ENCODE data around the gene TAS1R2. TPM values are rescaled to one million over a fixed set of nuclear protein-coding genes. Genes with fewer than 3 reads are reported as not detected.

TAS1R2 gene
- total RNA-seq, 3 donors from 2014 or later (not counting 1 experiment from before 2014, with no cell fraction given): not detected

DNA sequence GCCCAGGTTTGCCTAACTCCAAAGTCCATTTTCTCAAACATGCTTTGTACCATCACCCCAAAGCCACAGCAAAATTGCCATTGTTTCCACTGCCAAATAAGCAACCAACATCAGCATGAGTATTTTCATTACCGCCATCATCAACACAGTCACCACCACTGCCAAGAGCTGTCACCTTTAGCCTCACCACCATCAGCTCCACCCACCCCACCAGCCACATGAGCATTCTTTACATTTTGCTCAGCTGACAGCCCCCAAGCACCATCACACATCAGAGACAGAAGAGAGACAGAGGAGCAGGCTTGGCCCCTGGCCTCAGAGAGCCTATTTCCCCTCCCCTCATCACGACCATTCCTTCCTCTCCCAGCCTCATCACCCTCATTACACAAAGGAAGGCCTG is 42.7 kb downstream of the TAS1R2 start:
- peak overlapping the region; percentile 53 to 77 for H3K27ac Mint-ChIP-seq
- DNase-seq (peak; percentile 17 to 59), ATAC-seq (peak; percentile 79 to 96 (median 89))
- H3K9me3 Mint-ChIP-seq: no peaks in the 10 kb centered on the region
- Histone ChIP-seq H3K27me3 (ENCODE audit: control insufficient read depth, insufficient read depth, low read length) (peaks cover 7% of the 10 kb centered on the region), H3K4me3 (ENCODE audit: low read length) (no peak overlapping the region), H3K9me3 (ENCODE audit: control insufficient read depth, insufficient read depth, low read length) (no peaks in the 10 kb centered on the region), H3K36me3 (ENCODE audit: control insufficient read depth, insufficient read depth, low read length) (no peaks in the 10 kb centered on the region), H3K4me1 (ENCODE audit: control insufficient read depth, insufficient read depth, low read length) (peaks cover 17% of the 10 kb centered on the region), H3K27ac (ENCODE audit: low read length) (no peak overlapping the region)
- H3K27me3 Mint-ChIP-seq (ENCODE audit: low read depth in 2 of 2): peaks cover 38 to 43% of the 10 kb centered on the region in 2 donors
- H3K4me1 Mint-ChIP-seq: peaks cover 30 to 37% of the 10 kb centered on the region in 2 donors
- intact Hi-C loops (cut with micrococcal nuclease): loop anchor here (1.0 kb wide), 1 partner anchor 11 kb away; no protein-coding TSS in a partner anchor
- H3K4me3 Mint-ChIP-seq: no peak overlapping the region
- TF ChIP-seq, protein P1, sequence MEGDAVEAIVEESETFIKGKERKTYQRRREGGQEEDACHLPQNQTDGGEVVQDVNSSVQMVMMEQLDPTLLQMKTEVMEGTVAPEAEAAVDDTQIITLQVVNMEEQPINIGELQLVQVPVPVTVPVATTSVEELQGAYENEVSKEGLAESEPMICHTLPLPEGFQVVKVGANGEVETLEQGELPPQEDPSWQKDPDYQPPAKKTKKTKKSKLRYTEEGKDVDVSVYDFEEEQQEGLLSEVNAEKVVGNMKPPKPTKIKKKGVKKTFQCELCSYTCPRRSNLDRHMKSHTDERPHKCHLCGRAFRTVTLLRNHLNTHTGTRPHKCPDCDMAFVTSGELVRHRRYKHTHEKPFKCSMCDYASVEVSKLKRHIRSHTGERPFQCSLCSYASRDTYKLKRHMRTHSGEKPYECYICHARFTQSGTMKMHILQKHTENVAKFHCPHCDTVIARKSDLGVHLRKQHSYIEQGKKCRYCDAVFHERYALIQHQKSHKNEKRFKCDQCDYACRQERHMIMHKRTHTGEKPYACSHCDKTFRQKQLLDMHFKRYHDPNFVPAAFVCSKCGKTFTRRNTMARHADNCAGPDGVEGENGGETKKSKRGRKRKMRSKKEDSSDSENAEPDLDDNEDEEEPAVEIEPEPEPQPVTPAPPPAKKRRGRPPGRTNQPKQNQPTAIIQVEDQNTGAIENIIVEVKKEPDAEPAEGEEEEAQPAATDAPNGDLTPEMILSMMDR (IDR thresholded peaks at IDR 0.05): no peak
- H3K36me3 Mint-ChIP-seq: no peaks in the 10 kb centered on the region
- 36% methylated on average over 2 of the region's 2 CpGs for WGBS (ENCODE audit: insufficient coverage)

DNA sequence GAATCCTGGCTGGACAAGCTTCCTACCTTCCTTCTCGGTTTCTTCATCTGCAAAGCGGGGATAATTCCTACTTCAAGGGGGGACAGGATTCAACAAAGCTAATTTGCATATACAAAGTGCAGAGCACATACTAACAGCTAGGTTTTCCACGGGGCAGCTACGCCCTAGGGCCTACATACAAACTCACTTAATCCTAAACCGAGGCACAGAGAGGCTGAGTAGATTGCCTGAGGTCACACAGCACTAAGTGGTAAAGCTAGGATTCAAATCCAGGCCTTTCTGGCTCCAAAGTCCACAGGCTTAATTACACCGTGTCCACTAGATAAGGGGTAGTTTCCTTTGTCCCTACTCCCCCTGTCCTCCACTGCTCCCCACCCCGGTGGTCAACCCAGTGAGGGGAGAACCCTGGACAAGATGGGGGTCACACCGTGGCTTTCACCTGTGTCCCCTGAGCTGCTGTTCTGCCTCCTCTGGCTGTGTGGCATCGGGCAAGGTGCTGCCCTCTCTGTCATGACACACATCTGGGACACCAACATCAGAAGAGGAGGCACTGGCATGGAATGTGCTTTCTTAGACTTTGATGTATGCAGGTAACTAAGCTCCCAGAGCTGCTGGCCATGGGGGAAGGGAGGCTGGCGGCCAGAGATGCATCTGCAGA is 44.5 kb downstream of the TAS1R2 start:
- no peaks in the 10 kb centered on the region for H3K36me3 Mint-ChIP-seq
- TF ChIP-seq, protein P1 (IDR thresholded peaks at IDR 0.05): no peak
- H3K27me3 Mint-ChIP-seq (ENCODE audit: low read depth in 2 of 2): peaks cover 39 to 41% of the 10 kb centered on the region in 2 donors
- WGBS (ENCODE audit: insufficient coverage): 68% methylated on average over 10 of the region's 10 CpGs
- H3K27ac ChIP-seq (ENCODE audit: low read length): no peak overlapping the region
- intact Hi-C loops (cut with micrococcal nuclease): no loop called here
- ATAC-seq (no peak), DNase-seq (no peak)
- H3K4me3 ChIP-seq (ENCODE audit: low read length): no peak overlapping the region
- no peaks in the 10 kb centered on the region for H3K36me3 ChIP-seq (ENCODE audit: control insufficient read depth, insufficient read depth, low read length)
- no peaks in the 10 kb centered on the region for H3K9me3 Mint-ChIP-seq
- H3K9me3 ChIP-seq (ENCODE audit: control insufficient read depth, insufficient read depth, low read length): no peaks in the 10 kb centered on the region
- H3K4me1 Mint-ChIP-seq: peaks cover 21 to 30% of the 10 kb centered on the region in 2 donors
- peaks cover 17% of the 10 kb centered on the region for H3K4me1 ChIP-seq (ENCODE audit: control insufficient read depth, insufficient read depth, low read length)
- H3K27me3 ChIP-seq (ENCODE audit: control insufficient read depth, insufficient read depth, low read length): no peaks in the 10 kb centered on the region
- H3K4me3 Mint-ChIP-seq: no peak overlapping the region
- no peak overlapping the region for H3K27ac Mint-ChIP-seq

DNA sequence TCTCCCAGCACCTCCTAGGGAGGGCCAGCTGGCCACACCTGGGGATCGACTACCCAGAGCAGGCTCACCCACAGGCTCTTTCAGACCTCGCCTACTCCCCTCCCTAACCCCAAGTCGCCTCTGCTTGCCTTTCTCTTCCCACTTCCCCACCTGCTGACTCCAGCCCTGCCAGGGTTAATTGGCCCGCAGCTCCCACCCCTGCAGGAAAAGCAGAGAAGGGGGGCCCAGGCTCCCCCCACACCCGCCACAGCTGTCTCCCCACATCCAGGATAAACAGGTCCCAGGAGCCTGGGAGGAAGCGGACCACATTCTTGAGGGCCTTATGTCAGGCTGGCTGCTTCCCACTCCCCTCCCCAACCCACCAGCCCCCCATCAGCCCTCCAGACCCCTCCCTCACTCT is 45.0 kb downstream of the TAS1R2 start:
- Mint-ChIP-seq H3K4me3 (no peak overlapping the region), H3K27me3 (ENCODE audit: low read depth in 2 of 2) (peaks cover 34 to 38% of the 10 kb centered on the region in 2 donors)
- 20% methylated on average over 6 of the region's 6 CpGs for WGBS (ENCODE audit: insufficient coverage)

More for the DNA sequence above, 45.0 kb downstream of the TAS1R2 start:
- no peaks in the 10 kb centered on the region for H3K36me3 ChIP-seq (ENCODE audit: control insufficient read depth, insufficient read depth, low read length)
- Mint-ChIP-seq H3K9me3 (no peaks in the 10 kb centered on the region), H3K36me3 (no peaks in the 10 kb centered on the region), H3K27ac (no peak overlapping the region), H3K4me1 (peaks cover 21 to 27% of the 10 kb centered on the region in 2 donors)
- peaks cover 17% of the 10 kb centered on the region for H3K4me1 ChIP-seq (ENCODE audit: control insufficient read depth, insufficient read depth, low read length)
- TF ChIP-seq, protein P1 (IDR thresholded peaks at IDR 0.05): no peak
- no peak overlapping the region for H3K27ac ChIP-seq (ENCODE audit: low read length)
- intact Hi-C loops (cut with micrococcal nuclease): no loop called here
- H3K9me3 ChIP-seq (ENCODE audit: control insufficient read depth, insufficient read depth, low read length): no peaks in the 10 kb centered on the region
- H3K27me3 ChIP-seq (ENCODE audit: control insufficient read depth, insufficient read depth, low read length): no peaks in the 10 kb centered on the region
- DNase-seq: no peak
- no peak overlapping the region for H3K4me3 ChIP-seq (ENCODE audit: low read length)
- no peak for ATAC-seq

Data from natural killer cell (primary cell).